HUDEP-2 (cell line): ENCODE measurements around the gene LOXL4.

ENCODE experiments used
- DNase-seq, 76 experiments: peaks; one replicate each; lab custom pipeline; 2025; ENCODE audit not compliant: unreplicated experiment in 76 of 76; lab: John Stamatoyannopoulos, UW

Gene LOXL4

DNA sequence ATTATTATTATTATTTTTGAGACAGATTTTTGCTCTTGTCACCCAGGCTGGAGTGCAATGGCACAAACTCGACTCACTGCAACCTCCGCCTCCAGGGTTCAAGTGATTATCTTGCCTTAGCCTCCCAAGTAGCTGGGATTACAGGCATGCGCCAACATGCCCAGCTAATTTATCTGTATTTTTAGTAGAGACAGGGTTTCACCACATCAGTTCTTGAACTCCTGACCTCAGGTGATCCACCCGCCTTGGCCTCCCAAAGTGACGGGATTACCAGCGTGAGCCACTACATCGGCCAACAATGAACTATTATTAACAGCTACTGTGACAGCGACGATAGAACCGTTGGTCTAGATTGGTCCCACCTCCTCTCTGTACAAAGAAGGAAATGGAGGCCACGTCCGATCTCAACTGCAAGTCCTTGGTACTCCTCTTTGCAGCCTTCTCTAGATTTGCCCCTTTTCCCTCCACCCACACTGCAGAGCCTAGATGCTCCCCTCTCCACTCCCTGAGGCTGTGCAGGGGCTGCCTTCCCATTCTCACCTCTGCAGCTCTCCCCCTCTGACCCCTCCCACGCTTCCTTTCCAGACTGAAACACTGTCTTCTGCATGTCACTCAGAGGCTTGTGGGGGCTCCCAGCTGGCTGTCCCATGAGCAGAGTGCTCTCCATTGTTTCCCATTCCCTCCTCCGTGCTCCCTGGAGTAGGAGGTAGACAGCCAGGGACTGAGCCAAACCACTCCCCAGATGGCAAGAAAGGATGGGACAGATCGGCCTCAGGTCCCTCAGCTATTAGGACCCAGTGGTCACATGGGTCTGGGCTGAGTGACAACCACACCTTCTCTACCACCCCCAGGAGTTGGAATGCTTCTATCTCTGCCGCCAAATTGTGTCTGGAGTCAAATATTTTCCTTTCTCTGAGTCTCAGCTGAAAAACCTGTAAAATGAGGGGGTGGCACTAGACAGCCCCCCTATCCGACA, 2.3 kb downstream of the LOXL4 start:
- no peak for DNase-seq

DNA sequence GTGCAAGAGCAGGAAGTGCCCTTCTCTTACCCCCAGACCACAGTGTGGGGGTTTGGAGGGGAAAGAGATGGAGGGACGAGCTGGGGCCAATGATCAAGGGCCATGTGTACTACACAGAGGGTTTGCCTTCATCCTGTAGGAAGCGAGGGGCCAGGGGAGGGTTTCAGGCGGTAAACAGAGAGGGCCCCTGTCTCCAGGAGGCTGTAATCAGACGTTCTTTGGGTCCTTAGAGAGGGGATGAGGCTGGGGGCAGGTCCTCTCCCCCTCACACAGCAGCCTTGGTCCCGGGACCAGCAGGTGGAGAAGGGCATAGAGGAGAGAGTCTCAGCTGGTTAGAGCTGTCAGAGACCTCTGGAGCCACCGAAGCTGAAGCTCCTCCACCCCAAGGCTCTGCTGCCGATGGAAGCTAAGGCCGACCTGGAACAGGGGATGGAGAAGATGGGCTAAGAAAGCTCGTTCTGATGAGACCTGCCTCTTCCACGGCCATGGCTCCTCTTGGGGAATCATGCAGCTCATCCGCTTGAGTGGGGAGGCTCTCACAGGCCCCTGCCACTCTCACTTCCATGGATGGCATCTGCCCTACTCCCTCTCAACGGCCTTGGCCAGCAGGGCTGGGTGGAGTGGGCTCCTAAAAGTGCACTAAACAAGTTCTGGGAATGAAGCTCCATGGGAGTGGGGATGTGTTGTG, 3.5 kb downstream of the LOXL4 start:
- DNase-seq, result no peak

DNA sequence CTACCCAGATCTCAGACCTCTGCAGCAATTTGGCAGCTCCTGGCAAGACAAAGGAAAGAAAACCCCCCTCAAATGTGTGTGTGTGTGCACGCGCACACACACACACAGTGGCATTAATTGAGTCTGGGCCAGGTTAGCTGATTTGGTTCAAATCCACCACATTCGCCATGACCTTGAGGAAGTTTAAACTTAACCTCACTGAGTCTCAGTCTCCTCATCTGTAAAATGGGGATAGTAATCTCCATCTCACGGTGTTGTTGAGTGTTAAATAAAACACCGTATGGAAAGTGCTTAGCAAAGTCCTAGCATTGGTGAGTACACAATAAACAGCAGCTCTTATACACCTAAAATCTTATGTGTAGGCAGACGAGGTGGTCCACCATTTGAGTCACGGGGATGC, 4.9 kb downstream of the LOXL4 start:
- no peak for DNase-seq

GRCh38 chr10:98262571-98262970, 5.4 kb downstream of the LOXL4 start:
- peak in 26 of 76 experiments; percentile 3 to 56 (median 18) for DNase-seq

GRCh38 chr10:98261436-98262277, 6.3 kb downstream of the LOXL4 start:
- DNase-seq, result no peak

DNA sequence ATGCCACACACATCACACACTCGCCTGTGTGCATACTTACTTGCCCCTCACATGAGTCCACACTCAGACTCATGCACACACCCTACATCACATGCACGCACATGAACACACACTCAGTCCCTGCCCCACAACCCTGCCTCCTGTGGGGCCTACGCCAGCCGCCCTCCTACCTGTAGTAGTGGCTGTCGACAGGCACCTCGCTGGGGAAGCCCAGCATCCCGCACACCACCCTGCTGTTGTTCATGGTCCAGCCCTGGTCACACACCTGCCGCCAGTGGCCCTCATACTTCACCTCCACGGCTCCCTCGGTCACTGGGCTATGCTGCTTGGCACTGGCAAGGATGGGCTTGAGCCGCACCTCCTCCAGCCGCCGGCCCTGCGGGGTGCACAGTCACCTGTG, 7.2 kb downstream of the LOXL4 start:
- no peak for DNase-seq

GRCh38 chr10:98260350-98260749, 7.6 kb downstream of the LOXL4 start:
- DNase-seq, result no peak

- peak in 10 of 76 experiments; percentile 3 to 46 (median 18) for DNase-seq
These were observed 8.2 kb downstream of the LOXL4 start for GRCh38 chr10:98259606-98260315.

GRCh38 chr10:98258683-98259454, 9.1 kb downstream of the LOXL4 start:
- DNase-seq, result no peak

GRCh38 chr10:98257961-98258360, 10.0 kb downstream of the LOXL4 start:
- DNase-seq, result no peak

DNA sequence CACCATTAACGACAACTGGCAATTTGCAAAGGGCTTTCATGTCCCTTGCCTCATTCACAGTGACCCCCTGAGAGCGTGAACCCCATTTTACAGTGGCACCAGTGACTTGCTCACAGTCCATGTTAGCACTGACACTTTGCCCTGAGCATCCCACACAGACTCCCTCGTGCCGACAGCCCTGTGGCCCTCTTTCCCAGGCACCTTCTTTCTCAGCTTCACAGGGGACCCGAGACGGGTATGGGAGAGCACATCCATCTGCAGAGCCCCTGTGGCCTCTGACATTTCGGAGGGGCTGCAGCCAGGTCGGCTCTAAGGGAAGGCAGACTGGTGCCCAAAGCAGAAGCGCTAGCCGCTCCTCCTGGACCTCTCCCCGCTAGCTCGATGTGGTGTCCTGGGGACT, 10.8 kb downstream of the LOXL4 start:
- no peak for DNase-seq

DNA sequence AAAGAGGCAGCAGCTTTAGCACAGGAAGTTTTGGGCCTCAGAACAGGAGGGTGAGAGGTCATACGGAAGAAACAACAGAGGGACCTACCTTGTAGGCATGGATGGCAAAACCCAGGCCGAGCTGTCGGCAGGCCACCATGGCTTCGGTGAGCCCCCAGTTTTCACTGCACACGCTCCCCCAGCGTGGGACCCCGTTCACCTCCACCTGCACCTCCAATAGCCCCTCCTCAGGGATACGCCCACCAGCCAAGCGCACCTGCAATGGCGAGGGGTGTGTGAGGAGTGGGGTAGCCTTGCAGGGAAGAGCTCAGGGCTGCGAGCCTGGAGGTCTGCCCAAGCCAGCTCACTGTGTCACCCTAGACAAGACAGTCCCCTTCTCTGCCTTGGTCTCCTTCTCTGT, 11.3 kb downstream of the LOXL4 start:
- no peak for DNase-seq

GRCh38 chr10:98255146-98255877, 12.7 kb downstream of the LOXL4 start:
- DNase-seq, result no peak

DNA sequence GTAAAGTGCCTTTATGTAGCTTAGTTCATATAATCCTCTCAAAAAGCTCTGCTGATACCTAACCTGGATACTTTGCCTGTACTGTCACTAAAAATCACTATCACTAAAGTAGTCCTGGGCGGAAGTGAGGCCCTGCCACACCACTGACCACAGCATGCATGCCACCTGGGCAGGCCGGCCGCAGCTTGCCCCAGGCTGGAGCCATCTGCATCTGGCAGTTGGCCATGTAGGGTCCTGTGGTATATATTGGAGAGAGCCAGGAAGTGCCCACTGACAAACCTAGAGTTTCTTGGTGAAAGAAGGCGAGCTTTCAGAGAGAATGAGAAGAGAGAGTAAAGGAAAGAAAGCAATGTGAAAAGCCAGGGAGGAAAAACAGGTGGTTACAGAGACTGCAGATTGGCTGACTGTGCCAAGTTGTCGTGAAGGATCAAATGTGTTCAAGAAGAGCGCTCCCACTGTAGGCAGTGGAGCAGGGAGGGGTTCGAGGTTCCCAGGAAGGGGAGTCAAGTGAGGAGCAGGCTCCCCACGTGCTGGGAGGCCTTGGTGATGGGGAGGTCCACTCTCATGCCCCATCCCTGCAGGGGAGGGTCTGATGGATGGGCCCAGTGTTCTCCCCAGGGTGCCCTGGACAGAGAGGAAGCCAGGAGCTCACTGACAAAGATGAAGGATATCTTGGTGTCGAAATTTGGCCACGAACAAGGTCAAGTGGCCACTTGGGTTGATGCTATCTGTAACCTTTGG, 13.6 kb downstream of the LOXL4 start:
- no peak for DNase-seq

DNA sequence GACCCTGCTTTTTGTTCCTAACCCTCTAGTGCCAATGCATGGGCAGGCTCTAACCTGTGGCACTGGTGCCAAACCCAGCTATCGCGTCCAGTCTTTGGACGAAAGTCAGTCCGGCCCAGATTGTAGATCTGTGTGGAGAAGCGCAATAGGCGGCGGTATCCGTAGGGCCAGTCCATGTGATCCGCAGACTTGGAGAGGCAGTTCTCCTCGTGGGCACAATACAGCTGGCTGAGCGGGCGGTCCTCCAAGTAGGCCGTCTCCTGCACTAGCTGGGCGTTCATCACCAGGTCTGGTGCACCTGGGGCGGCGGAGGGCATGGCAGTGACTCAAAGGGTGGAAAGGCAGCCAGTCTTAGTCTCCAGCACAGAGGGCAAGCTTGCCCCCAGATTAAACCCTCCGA, 14.5 kb downstream of the LOXL4 start:
- no peak for DNase-seq

DNA sequence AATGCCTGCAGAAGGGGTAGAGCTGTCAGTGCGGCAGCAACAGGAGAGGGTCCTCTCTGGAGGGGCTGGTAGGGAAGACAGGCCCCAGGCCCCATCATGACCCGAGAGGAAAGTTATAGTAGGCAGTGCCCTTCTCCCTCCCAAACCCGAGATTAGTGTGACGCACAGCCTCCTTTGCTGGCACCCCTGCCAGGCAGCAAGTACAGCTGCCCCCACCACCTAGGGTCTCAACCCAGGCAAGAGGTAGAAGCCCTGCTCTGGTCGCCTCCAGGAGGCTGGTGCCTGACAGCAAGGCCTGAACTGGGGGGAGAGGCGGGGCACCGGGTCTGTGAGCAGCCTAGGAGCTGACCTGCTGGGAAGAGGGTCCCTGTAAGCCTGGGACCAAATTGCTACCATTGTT, 15.5 kb downstream of the LOXL4 start:
- no peak for DNase-seq

- no peak for DNase-seq
These were observed 16.6 kb downstream of the LOXL4 start for GRCh38 chr10:98251399-98251798.

DNA sequence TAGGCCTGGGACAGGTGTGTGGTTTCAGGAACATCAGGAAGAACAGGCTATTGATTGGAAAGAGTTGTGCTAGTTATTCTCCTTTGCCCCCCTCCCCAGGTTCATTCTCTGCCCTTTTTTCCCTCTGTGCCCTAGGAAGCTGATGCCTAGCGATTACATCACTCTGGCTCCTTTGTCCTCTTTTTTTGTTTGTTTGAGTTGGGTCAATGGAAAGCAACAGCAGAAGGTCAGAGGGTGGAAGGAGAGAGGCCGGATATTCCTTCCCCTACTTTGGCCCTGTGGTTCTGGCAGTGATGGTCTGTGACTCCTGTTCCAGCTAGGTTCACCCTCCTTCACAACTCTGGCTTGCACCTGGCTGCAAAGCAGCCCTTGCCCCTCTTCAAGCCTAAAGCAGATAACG, 18.9 kb downstream of the LOXL4 start:
- DNase-seq, result no peak
